HepG2 (cell line): ENCODE measurements around the gene GALNT12. TPM values are rescaled to one million over a fixed set of nuclear protein-coding genes. Genes with fewer than 3 reads are reported as not detected.

Experiments
- BATF2 ChIP-seq: sonication (generic); formaldehyde crosslinking; IDR thresholded peaks from 2 replicates; pipeline ENCODE4 v1.8.0; 2022; ENCODE audit warnings: mild to moderate bottlenecking, missing genetic modification reagents, moderate library complexity
- HNRNPLL ChIP-seq: fragments of 200-400 bp; formaldehyde crosslinking; IDR thresholded peaks from 2 replicates; pipeline ENCODE4 v1.6.1; 2017; ENCODE audit warnings: mild to moderate bottlenecking, low read depth, low read length; ENCODE audit not compliant: poor library complexity, severe bottlenecking
- LBX2 ChIP-seq: sonication (generic); formaldehyde crosslinking; IDR thresholded peaks from 2 replicates; pipeline ENCODE4 v1.5.0; 2020; ENCODE audit warnings: missing genetic modification reagents, mild to moderate bottlenecking, borderline replicate concordance
- PAWR ChIP-seq: sonication (generic); formaldehyde crosslinking; IDR thresholded peaks from 2 replicates; pipeline ENCODE4 v1.4.0; 2020; ENCODE audit warnings: missing genetic modification reagents, mild to moderate bottlenecking, borderline replicate concordance
- PCBP1 ChIP-seq: fragments of 200-400 bp; formaldehyde crosslinking; IDR thresholded peaks from 2 replicates; pipeline ENCODE4 v1.6.1; 2017; ENCODE audit warnings: mild to moderate bottlenecking, low read depth, low read length, borderline replicate concordance
- SYNCRIP ChIP-seq: fragments of 200-400 bp; formaldehyde crosslinking; IDR thresholded peaks from 2 replicates; pipeline ENCODE4 v1.6.1; 2018; ENCODE audit warnings: mild to moderate bottlenecking, low read depth, low read length; ENCODE audit not compliant: insufficient read depth
- polyA plus RNA-seq, 8 experiments: library from polyadenylated mRNA; depleted of rRNA in 3 of 8; stranded (reverse) in 7 of 8; unstranded in 1 of 8; fragments of >200 nt; fragmentation: Illumina TruSeq in 4 of 8; extraction: Trizol in 4 of 8; gene quantifications; 2 replicates each; pipeline versions ENCODE4 v1.2.1 to v1.2.3, GENCODE V29; 2011 to 2016; ENCODE audit warnings: low read depth in 4 of 8, missing spikeins in 1 of 8, mixed read lengths in 1 of 8; ENCODE audit not compliant: insufficient read depth in 1 of 8
- total RNA-seq, 5 experiments: library from RNA; depleted of rRNA; stranded (reverse); fragments of >200 nt; fragmentation: Illumina TruSeq; extraction: Trizol; gene quantifications; 2 replicates each; pipeline ENCODE4 v1.2.3, GENCODE V29; 2016; ENCODE audit warnings: low read depth in 1 of 5
- TF ChIP-seq, protein P1 (sequence below): IDR thresholded peaks from 2 replicates; pipeline ENCODE4 v1.4.0; 2020; ENCODE audit warnings: mild to moderate bottlenecking, missing genetic modification reagents
- TF ChIP-seq, protein P2 (sequence below): sonication (generic); formaldehyde crosslinking; IDR thresholded peaks from 2 replicates; pipeline ENCODE4 v1.4.0; 2020; ENCODE audit warnings: mild to moderate bottlenecking, missing genetic modification reagents
- TF ChIP-seq, protein P3 (sequence below): sonication (generic); formaldehyde crosslinking; IDR thresholded peaks from 2 replicates; pipeline ENCODE4 v1.4.0; 2020; ENCODE audit warnings: missing genetic modification reagents, borderline replicate concordance

The GALNT12 gene
- total and polyA plus RNA-seq, 2 of the 13 experiments (the other 11 are each of a cell fraction or from before 2014, with no cell fraction given) = 0.07 TPM; not detected in 1

DNA sequence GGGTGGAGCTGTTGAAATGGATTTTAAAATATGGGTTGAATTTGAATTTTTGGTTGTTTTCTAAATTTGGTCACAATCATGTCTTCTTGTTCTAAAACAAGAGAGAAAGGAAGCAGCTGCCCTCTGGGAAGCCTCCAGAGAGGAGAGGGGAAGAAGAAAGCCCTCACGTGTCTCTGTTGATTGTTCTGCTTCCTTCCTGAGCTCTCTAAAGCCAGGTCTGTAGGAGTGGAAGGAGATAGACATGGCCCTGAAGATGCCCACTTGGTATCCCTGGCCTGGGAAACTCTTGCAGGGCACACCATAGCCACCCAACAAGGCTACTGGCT is 59.6 kb downstream of the GALNT12 start (continued):
- TF ChIP-seq, protein P1, sequence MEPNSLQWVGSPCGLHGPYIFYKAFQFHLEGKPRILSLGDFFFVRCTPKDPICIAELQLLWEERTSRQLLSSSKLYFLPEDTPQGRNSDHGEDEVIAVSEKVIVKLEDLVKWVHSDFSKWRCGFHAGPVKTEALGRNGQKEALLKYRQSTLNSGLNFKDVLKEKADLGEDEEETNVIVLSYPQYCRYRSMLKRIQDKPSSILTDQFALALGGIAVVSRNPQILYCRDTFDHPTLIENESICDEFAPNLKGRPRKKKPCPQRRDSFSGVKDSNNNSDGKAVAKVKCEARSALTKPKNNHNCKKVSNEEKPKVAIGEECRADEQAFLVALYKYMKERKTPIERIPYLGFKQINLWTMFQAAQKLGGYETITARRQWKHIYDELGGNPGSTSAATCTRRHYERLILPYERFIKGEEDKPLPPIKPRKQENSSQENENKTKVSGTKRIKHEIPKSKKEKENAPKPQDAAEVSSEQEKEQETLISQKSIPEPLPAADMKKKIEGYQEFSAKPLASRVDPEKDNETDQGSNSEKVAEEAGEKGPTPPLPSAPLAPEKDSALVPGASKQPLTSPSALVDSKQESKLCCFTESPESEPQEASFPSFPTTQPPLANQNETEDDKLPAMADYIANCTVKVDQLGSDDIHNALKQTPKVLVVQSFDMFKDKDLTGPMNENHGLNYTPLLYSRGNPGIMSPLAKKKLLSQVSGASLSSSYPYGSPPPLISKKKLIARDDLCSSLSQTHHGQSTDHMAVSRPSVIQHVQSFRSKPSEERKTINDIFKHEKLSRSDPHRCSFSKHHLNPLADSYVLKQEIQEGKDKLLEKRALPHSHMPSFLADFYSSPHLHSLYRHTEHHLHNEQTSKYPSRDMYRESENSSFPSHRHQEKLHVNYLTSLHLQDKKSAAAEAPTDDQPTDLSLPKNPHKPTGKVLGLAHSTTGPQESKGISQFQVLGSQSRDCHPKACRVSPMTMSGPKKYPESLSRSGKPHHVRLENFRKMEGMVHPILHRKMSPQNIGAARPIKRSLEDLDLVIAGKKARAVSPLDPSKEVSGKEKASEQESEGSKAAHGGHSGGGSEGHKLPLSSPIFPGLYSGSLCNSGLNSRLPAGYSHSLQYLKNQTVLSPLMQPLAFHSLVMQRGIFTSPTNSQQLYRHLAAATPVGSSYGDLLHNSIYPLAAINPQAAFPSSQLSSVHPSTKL (CRISPR knock-in tag) = no peak
- TF ChIP-seq, protein P2, sequence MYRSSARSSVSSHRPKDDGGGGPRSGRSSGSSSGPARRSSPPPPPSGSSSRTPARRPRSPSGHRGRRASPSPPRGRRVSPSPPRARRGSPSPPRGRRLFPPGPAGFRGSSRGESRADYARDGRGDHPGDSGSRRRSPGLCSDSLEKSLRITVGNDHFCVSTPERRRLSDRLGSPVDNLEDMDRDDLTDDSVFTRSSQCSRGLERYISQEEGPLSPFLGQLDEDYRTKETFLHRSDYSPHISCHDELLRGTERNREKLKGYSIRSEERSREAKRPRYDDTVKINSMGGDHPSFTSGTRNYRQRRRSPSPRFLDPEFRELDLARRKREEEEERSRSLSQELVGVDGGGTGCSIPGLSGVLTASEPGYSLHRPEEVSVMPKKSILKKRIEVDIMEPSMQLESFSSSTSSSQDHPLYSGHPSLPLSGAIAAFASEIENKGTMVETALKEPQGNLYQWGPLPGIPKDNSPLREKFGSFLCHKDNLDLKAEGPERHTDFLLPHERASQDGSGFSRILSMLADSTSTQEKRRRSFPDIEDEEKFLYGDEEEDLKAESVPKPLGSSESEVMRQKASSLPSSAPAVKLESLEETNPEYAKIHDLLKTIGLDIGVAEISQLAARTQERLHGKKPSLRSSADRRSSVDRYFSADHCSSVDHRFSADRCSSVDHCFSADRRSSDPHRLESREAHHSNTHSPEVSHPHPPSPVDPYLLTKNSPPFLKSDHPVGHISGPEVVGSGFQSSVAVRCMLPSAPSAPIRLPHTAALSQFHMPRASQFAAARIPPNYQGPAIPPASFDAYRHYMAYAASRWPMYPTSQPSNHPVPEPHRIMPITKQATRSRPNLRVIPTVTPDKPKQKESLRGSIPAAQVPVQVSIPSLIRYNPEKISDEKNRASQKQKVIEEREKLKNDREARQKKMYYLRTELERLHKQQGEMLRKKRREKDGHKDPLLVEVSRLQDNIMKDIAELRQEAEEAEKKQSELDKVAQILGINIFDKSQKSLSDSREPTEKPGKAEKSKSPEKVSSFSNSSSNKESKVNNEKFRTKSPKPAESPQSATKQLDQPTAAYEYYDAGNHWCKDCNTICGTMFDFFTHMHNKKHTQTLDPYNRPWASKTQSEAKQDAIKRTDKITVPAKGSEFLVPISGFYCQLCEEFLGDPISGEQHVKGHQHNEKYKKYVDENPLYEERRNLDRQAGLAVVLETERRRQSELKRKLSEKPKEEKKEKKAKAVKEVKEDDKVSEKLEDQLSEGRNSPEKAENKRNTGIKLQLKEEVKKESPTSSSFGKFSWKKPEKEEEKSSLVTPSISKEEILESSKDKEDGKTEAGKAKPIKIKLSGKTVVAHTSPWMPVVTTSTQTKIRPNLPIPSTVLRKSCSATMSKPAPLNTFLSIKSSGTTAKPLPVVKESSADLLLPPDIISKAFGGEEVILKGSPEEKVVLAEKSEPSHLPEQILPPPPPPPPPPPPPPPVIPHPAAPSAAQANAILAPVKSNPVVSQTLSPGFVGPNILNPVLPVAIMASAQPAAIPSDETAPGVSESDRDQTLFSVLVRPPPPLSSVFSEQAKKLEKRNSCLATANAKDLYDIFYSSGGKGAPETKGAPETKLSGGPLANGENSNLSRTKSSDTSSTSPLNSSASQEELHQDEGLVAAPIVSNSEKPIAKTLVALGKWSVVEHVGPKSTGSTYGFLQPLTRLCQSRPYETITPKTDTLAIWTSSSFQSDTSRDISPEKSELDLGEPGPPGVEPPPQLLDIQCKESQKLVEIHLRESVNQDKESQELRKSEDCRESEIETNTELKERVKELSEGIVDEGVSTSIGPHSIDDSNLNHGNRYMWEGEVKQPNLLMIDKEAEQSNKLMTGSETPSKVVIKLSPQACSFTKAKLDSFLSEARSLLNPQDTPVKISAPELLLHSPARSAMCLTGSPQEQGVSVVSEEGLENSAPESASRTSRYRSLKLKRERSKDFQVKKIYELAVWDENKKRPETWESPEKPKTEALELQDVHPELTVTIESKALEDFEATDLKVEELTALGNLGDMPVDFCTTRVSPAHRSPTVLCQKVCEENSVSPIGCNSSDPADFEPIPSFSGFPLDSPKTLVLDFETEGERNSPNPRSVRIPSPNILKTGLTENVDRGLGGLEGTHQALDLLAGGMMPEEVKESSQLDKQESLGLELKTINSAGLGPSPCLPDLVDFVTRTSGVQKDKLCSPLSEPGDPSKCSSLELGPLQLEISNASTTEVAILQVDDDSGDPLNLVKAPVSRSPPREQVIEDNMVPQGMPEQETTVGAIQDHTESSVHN = no peak
- TF ChIP-seq, protein P3, sequence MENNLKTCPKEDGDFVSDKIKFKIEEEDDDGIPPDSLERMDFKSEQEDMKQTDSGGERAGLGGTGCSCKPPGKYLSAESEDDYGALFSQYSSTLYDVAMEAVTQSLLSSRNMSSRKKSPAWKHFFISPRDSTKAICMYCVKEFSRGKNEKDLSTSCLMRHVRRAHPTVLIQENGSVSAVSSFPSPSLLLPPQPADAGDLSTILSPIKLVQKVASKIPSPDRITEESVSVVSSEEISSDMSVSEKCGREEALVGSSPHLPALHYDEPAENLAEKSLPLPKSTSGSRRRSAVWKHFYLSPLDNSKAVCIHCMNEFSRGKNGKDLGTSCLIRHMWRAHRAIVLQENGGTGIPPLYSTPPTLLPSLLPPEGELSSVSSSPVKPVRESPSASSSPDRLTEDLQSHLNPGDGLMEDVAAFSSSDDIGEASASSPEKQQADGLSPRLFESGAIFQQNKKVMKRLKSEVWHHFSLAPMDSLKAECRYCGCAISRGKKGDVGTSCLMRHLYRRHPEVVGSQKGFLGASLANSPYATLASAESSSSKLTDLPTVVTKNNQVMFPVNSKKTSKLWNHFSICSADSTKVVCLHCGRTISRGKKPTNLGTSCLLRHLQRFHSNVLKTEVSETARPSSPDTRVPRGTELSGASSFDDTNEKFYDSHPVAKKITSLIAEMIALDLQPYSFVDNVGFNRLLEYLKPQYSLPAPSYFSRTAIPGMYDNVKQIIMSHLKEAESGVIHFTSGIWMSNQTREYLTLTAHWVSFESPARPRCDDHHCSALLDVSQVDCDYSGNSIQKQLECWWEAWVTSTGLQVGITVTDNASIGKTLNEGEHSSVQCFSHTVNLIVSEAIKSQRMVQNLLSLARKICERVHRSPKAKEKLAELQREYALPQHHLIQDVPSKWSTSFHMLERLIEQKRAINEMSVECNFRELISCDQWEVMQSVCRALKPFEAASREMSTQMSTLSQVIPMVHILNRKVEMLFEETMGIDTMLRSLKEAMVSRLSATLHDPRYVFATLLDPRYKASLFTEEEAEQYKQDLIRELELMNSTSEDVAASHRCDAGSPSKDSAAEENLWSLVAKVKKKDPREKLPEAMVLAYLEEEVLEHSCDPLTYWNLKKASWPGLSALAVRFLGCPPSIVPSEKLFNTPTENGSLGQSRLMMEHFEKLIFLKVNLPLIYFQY = no peak
- TF ChIP-seq HNRNPLL = no peak
- no peak for TF ChIP-seq PAWR (CRISPR knock-in tag)
- no peak for TF ChIP-seq BATF2 (CRISPR knock-in tag)
- TF ChIP-seq LBX2 (CRISPR knock-in tag) = no peak
- no peak for TF ChIP-seq PCBP1
- TF ChIP-seq SYNCRIP = no peak
